HuH-7 (cell line): ENCODE results near the gene SAMD8.

Experiments used
- DNase-seq: peaks from one replicate; pipeline ENCODE4 v3.0.0; 2011; ENCODE audit warnings: low spot score

The SAMD8 gene

DNA sequence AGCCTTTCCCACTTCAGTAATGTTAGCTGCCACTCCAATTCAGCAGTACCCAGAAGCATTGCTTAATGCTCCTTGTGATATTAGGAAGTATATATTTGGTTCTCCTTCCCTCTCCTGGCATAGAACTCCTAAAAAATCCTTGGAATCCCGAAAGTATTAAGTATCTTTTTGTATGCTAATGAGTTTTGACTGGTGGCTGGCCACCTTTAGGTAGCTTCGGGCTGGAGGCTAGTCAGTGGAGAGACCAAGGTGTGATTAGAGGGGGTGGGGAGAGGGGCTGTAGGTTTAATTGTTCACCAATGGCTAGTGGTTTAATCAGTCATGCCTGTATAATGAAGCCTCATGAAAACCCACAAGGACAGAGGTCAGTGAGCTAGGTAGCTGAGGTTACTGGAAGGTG lies 112.1 kb downstream of the SAMD8 start:
- no peak for DNase-seq

DNA sequence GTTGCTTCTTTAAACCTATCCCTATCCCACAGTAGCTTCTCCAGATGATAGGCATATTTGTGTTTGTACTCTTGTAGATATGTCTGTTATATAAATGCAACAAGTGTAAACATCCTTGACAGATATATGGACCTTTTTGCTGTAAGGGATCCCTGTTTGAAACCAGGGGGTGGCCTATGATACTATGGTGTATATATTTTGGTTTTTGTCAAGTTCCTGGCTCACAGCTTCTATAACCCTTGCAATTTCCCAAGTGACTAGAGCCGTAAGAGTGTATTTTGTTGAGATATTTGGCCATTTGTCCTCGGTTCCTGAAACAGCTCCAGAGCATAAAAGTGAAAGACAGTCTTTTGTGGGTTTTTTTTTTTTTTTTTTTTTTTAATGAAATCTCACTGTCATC lies 114.6 kb downstream of the SAMD8 start:
- no peak for DNase-seq

DNA sequence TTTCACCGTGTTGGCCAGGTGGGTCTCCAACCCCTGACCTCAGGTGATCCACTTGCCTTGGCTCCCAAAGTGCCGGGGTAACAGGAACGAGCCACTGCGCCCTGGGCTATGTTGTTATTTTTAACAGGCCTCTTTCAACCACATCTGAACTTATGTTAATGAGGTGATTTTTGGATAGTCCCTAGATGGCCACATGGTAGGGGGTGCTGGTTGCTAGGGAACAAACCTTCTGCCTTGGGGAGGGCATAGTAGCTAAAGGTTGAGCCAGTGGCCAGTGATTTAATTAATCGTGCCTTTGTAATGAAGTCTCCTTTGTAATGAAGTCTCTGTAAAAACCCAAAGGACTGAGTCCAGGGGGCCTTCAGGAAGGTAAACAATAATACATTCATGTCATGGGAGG lies 115.2 kb downstream of the SAMD8 start:
- DNase-seq = no peak

DNA sequence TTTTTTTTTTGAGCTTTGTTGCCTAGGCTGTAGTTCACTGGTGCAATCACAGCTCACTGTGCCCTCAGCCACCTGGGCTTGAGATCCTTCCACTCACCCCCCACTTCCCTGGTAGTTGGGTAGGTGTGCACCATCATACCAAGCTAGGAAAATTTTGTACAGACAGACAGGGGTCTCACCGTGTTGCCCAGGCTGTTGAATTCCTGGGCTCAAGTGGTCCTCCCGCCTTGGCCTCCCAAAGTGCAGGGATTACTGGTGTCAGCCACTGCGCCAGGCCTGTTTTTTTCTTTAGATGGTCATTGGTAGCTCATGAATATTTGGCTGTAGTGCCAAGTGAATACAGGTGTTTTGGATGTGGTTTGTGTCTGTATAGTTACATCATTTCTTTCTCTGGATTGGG lies 116.8 kb downstream of the SAMD8 start:
- DNase-seq = no peak

DNA sequence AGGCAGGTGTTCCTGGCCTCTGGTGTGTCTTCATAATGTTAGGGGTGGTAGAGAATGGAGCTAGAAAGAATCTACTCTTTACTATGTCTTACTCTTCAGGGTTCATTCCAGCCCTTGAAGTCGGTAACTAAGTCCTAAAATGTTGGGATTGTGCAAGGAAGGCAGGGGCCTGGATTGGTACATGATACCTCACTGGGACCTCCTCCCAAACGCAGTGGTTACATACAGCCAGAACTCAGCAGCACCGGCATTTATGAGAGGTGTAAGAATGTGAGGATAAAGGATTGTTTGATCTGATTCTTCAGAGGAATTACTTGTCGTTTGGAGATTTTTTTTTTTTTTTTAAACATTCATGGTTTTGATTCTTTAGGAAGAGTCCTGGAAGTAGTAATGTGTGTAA lies 117.4 kb downstream of the SAMD8 start:
- no peak for DNase-seq

DNA sequence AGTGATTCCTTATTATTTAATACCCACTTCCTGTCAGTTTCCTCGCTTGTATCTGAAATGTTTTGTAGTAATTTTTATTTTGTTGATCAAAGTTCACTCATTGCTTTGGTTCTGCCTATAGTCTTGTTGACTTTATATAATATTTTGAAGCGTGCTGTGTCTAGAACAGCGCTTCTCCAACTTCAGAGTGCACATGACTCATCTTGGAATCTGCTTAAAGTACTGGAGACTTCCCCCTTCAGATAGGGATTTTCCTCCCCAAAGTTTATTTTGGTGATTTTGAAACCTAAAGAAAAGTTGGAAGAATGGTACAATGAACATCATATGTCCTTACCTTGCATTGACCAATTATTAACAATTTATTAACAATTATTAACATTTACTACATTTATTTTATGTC lies 118.5 kb downstream of the SAMD8 start:
- DNase-seq = no peak

DNA sequence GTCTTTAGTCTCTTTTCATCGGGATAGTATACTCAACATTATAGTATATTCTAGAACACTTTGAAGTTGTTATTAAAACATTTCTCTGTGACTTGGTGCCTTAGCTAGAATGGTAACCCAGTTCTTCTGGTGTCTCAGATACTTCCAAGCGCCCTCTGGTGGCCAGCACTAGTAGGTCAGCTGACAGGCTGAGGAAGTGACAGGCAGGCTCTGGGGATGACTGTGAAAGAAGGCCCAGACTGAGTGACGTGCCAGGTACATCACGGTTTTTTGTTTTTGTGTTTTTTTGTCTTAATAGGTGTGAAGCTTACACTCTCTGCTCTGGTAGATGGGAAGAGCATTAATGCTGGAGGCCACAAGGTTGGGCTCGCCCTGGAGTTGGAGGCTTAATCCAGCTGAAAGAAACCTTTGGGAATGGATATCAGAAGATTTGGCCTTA lies 119.2 kb downstream of the SAMD8 start:
- DNase-seq = peak; percentile 60
